IPS-18a (cell line): ENCODE measurements around the gene MCFD2.
"Not testable (repeated sequence)": the region's sequence is repeated elsewhere in the genome, so short reads cannot be mapped to it uniquely, and the experiment has no call there.

Experiments used
- H3K27ac ChIP-seq: one replicate; pipeline ENCODE4 v1.5.1; 2013; ENCODE audit warnings: low read length
- H3K27me3 ChIP-seq: one replicate; pipeline ENCODE4 v1.6.1; 2013; ENCODE audit warnings: mild to moderate bottlenecking, low read length; ENCODE audit not compliant: control insufficient read depth, insufficient read depth
- H3K36me3 ChIP-seq: one replicate; pipeline ENCODE4 v1.6.1; 2013; ENCODE audit warnings: low read depth, low read length; ENCODE audit not compliant: control insufficient read depth
- H3K4me1 ChIP-seq: one replicate; pipeline ENCODE4 v1.6.1; 2013; ENCODE audit warnings: low read depth, low read length; ENCODE audit not compliant: control insufficient read depth
- H3K4me3 ChIP-seq: one replicate; pipeline ENCODE4 v1.5.1; 2013; ENCODE audit warnings: low read length
- H3K9ac ChIP-seq: one replicate; pipeline ENCODE4 v1.6.1; 2013; ENCODE audit warnings: mild to moderate bottlenecking, low read length, moderate library complexity
- H3K9me3 ChIP-seq: one replicate; pipeline ENCODE4 v1.6.1; 2013; ENCODE audit warnings: low read depth, low read length; ENCODE audit not compliant: control insufficient read depth

Gene MCFD2

DNA sequence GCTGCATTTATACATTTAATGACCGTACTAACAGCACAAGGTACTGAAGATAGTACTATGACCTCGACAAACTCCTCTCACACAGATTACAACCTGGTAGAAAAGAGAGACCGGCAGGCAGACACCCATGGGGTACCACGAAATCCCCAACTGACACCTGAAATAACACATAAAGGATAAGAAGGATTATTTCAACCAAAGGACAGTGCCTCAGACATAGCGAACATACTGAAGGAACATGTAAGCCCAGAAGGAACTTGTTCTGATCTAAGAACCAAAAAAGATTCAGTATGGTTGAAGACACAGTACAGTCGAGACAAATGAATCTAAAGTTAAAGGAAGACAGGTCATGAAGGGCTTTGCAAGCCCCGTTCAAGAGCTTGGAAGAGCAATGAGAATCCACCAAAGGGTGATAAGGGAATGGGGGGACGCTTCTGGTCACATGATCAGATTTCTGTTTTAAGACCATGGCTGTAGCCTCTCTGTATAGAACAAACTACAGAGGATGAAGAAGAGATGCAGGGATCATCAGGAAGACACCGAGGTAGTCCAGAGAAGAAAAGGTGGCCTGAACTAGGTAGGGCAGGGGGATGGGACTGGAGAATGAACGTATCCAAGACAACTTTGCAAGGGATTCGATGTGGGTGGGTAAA lies 902 bp downstream of the MCFD2 start:
- H3K4me1 ChIP-seq, result peaks cover 6% of the 10 kb centered on the region
- H3K9me3 ChIP-seq, result no peaks in the 10 kb centered on the region
- peaks cover 2% of the 10 kb centered on the region for H3K36me3 ChIP-seq
- no peak overlapping the region for H3K27ac ChIP-seq
- peak overlapping the region; percentile 83 for H3K9ac ChIP-seq
- H3K4me3 ChIP-seq, result peak overlapping the region; percentile 90
- H3K27me3 ChIP-seq, result no peaks in the 10 kb centered on the region

DNA sequence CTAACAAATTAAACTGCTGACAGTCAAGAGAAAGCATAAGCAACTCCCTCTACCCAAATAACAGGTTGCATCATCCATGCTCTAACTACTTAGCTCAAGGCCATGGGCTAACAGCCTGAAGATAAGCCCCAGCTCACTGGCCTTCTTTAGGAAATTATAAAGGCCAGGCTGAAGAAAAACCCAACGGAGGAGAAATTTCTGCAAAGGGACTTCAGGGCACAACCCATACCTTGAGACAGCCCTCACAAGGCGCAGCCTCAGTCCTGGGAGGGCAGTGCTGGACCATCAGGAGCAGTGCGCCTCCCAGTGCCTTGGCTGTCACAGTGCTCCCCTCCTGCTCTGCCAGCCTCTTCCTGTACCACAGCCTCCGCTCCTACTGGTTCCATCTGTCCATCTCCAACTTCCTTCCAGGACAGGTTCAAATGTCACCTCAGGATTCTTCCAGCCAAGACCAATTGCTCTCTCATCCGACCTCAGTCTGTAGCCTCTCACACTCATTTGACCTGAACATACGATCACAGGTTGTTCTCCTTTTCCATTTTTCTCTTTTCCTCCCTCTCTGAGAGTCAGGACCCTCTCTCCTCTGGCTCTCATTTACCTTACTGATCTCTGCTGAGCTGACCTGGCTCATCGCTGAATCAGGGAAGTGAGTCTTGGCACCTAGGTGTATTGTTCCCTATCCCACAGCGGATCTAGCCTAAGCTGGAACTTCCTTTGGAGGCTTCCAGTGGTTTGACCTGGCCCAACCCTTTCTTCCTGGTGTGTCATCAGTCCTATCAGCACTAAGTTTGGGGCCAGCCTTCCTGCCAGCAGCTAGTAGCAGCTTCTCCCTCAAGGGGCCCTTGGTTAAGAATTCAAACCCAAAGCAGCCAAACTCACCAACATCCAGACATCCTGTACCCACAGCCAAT lies 1.9 kb downstream of the MCFD2 start:
- Histone ChIP-seq H3K9me3 (no peaks in the 10 kb centered on the region), H3K4me1 (peaks cover 6% of the 10 kb centered on the region), H3K27ac (no peak overlapping the region), H3K27me3 (no peaks in the 10 kb centered on the region), H3K36me3 (peaks cover 11% of the 10 kb centered on the region), H3K9ac (no peak overlapping the region), H3K4me3 (no peak overlapping the region)

DNA sequence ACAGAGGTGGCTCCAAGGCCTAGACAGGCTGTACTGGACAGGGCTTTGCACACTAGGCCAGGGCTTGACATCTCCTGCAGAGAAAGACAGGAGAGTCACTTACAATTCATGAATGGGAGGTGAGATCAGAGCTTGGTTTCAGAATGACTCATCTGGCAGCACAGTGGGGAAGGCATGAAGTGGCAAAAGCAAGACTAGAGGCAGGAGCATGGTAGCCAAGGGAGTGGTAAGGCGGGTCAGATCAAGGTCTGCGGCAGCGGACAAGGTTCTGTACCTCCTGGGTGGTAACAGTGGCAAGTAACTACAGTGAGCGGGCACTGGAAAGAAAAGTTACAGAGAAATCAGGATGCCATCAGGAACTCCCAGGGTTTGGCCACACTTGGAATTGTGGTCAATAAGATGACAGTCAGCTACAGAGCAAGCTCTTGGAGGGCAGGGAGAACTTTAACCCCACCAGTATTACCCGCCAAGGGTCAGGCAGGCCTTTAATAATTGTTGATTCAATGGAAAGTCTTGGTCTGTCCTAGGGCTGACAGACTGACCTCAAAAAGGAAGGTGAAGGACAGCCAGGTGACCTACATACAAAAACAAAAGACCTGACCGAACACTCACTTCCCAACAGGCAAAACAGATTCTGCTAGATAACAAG lies 5.7 kb downstream of the MCFD2 start:
- no peak overlapping the region for H3K27ac ChIP-seq

DNA sequence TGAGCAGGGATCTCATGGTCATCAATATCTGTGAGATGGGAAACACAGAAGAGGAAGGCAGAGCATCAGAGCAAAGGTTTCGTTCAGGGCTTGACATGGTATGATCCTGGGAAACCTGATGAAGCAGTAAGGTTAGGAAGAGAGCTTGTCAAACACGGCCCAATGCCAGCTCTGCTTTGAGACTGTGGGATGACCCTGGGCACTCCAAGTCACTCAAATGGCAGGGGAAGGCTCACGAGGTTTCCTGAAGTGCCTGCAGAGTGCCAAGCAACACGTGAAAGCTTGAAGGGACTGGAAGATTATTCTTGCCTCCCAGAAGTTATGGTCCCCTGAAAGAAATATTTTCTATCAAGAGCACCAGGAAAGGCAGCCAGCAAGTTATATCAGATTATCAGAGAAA lies 6.5 kb downstream of the MCFD2 start:
- H3K27ac ChIP-seq, result no peak overlapping the region
- no peaks in the 10 kb centered on the region for H3K4me1 ChIP-seq
- no peaks in the 10 kb centered on the region for H3K27me3 ChIP-seq
- H3K9me3 ChIP-seq, result no peaks in the 10 kb centered on the region
- H3K9ac ChIP-seq, result no peak overlapping the region
- H3K4me3 ChIP-seq, result no peak overlapping the region
- peaks cover 49% of the 10 kb centered on the region for H3K36me3 ChIP-seq

More for the DNA sequence above, 5.7 kb downstream of the MCFD2 start:
- no peak overlapping the region for H3K9ac ChIP-seq
- H3K9me3 ChIP-seq, result no peaks in the 10 kb centered on the region
- H3K4me1 ChIP-seq, result peaks cover 6% of the 10 kb centered on the region
- H3K27me3 ChIP-seq, result no peaks in the 10 kb centered on the region
- H3K4me3 ChIP-seq, result no peak overlapping the region
- peaks cover 46% of the 10 kb centered on the region for H3K36me3 ChIP-seq

DNA sequence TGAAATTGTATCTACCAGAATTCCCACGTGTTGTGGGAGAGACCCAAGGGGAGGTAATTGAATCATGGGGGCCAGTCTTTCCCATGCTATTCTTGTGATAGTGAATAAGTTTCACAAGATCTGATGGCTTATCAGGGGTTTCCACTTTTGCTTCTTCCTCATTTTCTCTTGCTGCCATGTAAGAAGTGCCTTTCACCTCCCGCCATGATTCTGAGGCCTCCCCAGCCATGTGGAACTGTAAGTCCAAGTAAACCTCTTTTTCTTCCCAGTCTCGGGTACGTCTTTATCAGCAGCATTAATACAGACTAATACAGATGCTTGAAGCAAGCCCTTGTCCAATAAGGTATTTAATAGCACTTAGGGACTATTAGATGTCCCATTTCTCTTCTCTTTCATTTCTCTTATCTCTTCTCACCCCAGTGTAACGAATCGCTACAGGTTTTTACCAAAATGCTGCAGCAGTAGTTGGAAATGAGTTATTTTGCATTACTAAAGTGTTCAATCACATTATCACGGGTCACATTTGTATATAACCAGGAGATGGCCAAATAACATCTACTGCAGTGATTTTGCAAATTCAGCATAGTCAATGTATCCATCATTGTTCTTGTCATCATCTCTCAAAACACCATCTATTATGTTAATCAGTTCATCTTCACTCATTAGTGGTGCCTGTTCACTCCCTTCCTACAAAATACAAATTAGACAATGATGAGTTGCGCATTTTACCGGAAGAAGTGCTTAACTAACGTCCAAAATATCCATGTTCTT lies 10.5 kb downstream of the MCFD2 start:
- not testable (repeated sequence) for H3K9me3 ChIP-seq, H3K27me3 ChIP-seq, H3K4me1 ChIP-seq, H3K9ac ChIP-seq, H3K4me3 ChIP-seq, H3K27ac ChIP-seq
- peaks cover 49% of the 10 kb centered on the region for H3K36me3 ChIP-seq

DNA sequence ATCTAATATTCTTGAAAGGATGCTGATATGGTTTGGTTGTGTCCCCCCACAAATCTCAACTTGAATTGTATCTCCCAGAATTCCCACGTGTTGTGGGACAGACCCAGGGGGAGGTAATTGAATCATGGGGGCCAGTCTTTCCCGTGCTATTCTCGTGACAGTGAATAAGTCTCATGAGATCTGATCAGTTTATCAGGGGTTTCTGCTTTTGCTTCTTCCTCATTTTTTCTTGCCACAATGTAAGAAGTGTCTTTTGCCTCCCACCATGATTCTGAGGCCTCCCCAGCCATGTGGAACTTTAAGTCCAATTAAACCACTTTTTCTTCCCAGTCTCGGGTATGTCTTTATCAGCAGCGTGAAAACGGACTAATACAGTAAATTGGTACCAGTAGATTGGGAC lies 12.6 kb downstream of the MCFD2 start:
- not testable (repeated sequence) for H3K9me3 ChIP-seq, H3K9ac ChIP-seq, H3K27me3 ChIP-seq, H3K4me1 ChIP-seq, H3K4me3 ChIP-seq, H3K27ac ChIP-seq
- H3K36me3 ChIP-seq, result peaks cover 33% of the 10 kb centered on the region

DNA sequence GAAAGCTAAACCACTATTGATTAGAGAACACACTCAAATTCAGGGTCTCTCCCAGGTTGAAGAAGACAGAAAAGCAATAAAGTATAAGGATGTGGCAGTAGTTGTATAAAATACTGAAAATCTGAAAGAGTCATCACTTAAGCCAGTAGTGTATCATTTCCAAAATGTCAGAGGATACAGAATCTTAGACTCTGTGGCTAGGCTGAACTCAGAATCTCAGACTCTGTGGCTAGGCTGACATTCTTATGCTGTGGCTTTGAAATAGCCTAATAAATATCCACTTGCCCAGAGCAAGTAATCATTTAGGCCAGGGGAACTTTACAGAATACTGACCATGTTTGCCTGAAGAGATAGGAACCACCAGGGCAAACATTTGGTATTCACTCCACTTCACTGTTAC lies 13.1 kb downstream of the MCFD2 start:
- Histone ChIP-seq H3K36me3 (peaks cover 27% of the 10 kb centered on the region), H3K27me3 (no peaks in the 10 kb centered on the region), H3K9me3 (no peaks in the 10 kb centered on the region), H3K4me1 (no peaks in the 10 kb centered on the region), H3K27ac (no peak overlapping the region), H3K9ac (no peak overlapping the region), H3K4me3 (no peak overlapping the region)

DNA sequence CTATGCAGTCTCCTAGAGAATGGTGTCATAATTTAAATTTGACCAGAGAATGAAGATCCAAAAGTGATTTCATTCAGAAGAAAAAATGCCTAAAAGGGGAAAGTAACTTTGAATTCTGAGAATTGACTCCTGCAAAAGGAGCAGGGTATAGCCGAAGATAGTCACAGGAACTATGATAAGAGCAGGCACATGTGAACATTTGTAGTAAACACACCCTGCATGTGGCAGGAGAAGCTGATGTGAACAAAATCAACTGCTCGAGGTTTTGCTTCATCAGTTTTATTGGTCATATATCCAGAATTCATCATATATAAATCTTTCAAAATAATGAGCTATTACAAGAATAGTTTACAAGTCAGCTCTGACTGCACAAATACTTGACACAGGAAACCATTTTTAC lies 14.0 kb downstream of the MCFD2 start:
- H3K4me1 ChIP-seq, result no peaks in the 10 kb centered on the region
- no peak overlapping the region for H3K9ac ChIP-seq
- peaks cover 19% of the 10 kb centered on the region for H3K36me3 ChIP-seq
- H3K4me3 ChIP-seq, result no peak overlapping the region
- H3K9me3 ChIP-seq, result no peaks in the 10 kb centered on the region
- no peak overlapping the region for H3K27ac ChIP-seq
- no peaks in the 10 kb centered on the region for H3K27me3 ChIP-seq

DNA sequence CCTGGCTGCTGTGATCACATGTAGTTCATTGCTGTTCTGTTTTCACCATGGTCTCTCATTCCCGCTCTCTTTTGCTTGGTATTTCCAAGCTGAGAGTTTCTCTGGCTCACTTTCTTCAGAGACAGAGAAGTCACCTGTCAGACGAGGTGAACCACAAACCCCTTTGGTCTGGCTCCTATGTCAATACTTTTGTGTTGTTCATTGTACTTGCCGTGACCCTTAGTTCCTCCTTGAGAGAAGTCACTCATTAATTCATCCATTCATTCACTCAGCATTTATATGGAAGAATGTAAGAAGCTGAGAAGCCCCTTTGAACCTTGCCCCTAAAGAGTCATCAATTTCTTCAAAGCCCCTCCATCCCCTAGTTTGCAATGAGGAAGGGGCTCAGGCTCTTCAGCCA lies 15.2 kb downstream of the MCFD2 start:
- H3K9me3 ChIP-seq, result no peaks in the 10 kb centered on the region
- no peaks in the 10 kb centered on the region for H3K27me3 ChIP-seq
- H3K36me3 ChIP-seq, result peaks cover 8% of the 10 kb centered on the region
- H3K9ac ChIP-seq, result no peak overlapping the region
- no peak overlapping the region for H3K4me3 ChIP-seq
- no peak overlapping the region for H3K27ac ChIP-seq
- H3K4me1 ChIP-seq, result no peaks in the 10 kb centered on the region

DNA sequence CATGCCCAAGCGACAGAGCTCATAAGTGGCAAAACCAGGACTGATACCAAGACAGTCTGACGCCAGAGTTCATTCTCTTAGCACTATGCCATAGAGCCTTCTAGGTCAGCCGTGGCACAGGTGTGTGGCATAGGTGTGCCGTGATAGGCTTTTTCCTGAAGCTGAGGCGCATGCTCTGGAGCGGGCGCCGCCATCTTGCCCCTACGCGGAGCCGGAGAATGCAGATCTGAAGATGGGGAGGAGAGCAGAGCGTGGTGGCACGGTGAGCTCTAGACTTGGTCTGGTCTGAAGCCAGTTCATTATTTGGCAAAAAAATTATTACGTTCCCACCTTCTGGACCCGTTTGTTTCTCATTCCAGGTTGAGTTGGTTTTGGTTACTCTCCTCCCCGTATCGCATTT lies 16.6 kb downstream of the MCFD2 start:
- Histone ChIP-seq H3K27me3 (no peaks in the 10 kb centered on the region), H3K9me3 (no peaks in the 10 kb centered on the region), H3K4me3 (no peak overlapping the region), H3K9ac (no peak overlapping the region), H3K27ac (no peak overlapping the region), H3K36me3 (no peaks in the 10 kb centered on the region), H3K4me1 (no peaks in the 10 kb centered on the region)

DNA sequence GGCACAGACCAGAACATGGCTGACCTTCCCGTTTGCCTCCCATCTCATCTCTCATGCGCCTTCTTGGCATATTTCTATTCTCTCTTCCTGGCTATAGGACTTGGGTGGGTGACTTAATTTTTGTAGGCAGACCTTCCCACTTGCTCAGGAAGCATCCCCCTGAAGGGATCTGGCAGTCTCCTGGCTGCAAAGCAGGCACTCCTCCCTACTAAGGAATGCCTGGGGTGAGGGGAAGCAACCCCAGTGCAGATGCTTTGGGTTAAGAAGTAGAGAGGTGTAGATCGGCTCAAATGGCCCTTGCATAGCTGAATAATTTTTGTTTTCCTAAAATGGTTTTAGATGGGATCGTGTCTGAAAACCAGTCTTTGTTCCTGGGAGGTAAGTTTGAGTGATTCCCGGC lies 17.6 kb downstream of the MCFD2 start:
- H3K9me3 ChIP-seq, result no peaks in the 10 kb centered on the region
- no peak overlapping the region for H3K9ac ChIP-seq
- H3K4me3 ChIP-seq, result no peak overlapping the region
- H3K27me3 ChIP-seq, result no peaks in the 10 kb centered on the region
- H3K36me3 ChIP-seq, result no peaks in the 10 kb centered on the region
- no peak overlapping the region for H3K27ac ChIP-seq
- H3K4me1 ChIP-seq, result no peaks in the 10 kb centered on the region
